ENCODE measurements around the gene GRIA3.
"Not testable (repeated sequence)": the region's sequence is repeated elsewhere in the genome, so short reads cannot be mapped to it uniquely, and the experiment has no call there.

Gene GRIA3

GRCh38 chrX:123436512-123437136, 252.5 kb downstream of the GRIA3 start:
- DNase-seq (ENCODE audit: low spot score) = no peak
- no peak overlapping the region for H3K4me3 ChIP-seq
- no peak overlapping the region for H3K27ac ChIP-seq
- no peak for TF ChIP-seq CTCF (IDR thresholded peaks at IDR 0.05)

GRCh38 chrX:123439926-123440325, 255.8 kb downstream of the GRIA3 start:
- not testable (repeated sequence) for H3K27ac ChIP-seq; DNase-seq (ENCODE audit: low spot score); H3K4me3 ChIP-seq

- Histone ChIP-seq H3K4me3 (no peak overlapping the region), H3K27ac (no peak overlapping the region)
- no peak for DNase-seq (ENCODE audit: low spot score)
- TF ChIP-seq CTCF (IDR thresholded peaks at IDR 0.05) = no peak
Observed at GRCh38 chrX:123442764-123443163, 258.7 kb downstream of the GRIA3 start.

- no peak overlapping the region for H3K27ac ChIP-seq
- no peak overlapping the region for H3K4me3 ChIP-seq
- TF ChIP-seq CTCF (IDR thresholded peaks at IDR 0.05) = no peak
- DNase-seq (ENCODE audit: low spot score) = no peak
Observed at GRCh38 chrX:123447506-123447905, 263.4 kb downstream of the GRIA3 start.

GRCh38 chrX:123449335-123449734, 265.3 kb downstream of the GRIA3 start:
- DNase-seq (ENCODE audit: low spot score) = no peak
- no peak overlapping the region for H3K27ac ChIP-seq
- no peak for TF ChIP-seq CTCF (IDR thresholded peaks at IDR 0.05)
- H3K4me3 ChIP-seq = no peak overlapping the region

GRCh38 chrX:123450222-123450621, 266.1 kb downstream of the GRIA3 start:
- Histone ChIP-seq H3K4me3 (no peak overlapping the region), H3K27ac (no peak overlapping the region)
- no peak for DNase-seq (ENCODE audit: low spot score)
- TF ChIP-seq CTCF (IDR thresholded peaks at IDR 0.05) = no peak

- TF ChIP-seq CTCF (IDR thresholded peaks at IDR 0.05) = no peak
- Histone ChIP-seq H3K4me3 (no peak overlapping the region), H3K27ac (no peak overlapping the region)
- DNase-seq (ENCODE audit: low spot score) = no peak
Observed at GRCh38 chrX:123454712-123455431, 270.8 kb downstream of the GRIA3 start.
